Stimulated activated CD8-positive, alpha-beta memory T cell treated with anti-CD3 and anti-CD28 coated beads, Interleukin-4, amount 100 ng/mL, for 1 hour (primary cell): ENCODE results near the gene FGFR3.

Experiments
- DNase-seq, 2 donors: peaks; one replicate each; pipeline ENCODE4 v3.0.0-alpha.2; 2020; ENCODE audit warnings: low read depth in 2 of 2, low spot score in 1 of 2

FGFR3 gene

GRCh38 chr4:1802151-1802715 is 9.1 kb downstream of the FGFR3 start:
- no peak for DNase-seq

- no peak for DNase-seq
Observed at GRCh38 chr4:1802720-1803522, 9.8 kb downstream of the FGFR3 start.

- DNase-seq: no peak
Observed at GRCh38 chr4:1803523-1804423, 10.7 kb downstream of the FGFR3 start.

GRCh38 chr4:1804638-1805492 is 11.8 kb downstream of the FGFR3 start:
- DNase-seq: no peak

- DNase-seq: no peak
Observed at GRCh38 chr4:1805493-1806222, 12.6 kb downstream of the FGFR3 start.

GRCh38 chr4:1806223-1806564 is 13.1 kb downstream of the FGFR3 start:
- DNase-seq: no peak

GRCh38 chr4:1806596-1807331 is 13.7 kb downstream of the FGFR3 start:
- no peak for DNase-seq

- DNase-seq: no peak
Observed at GRCh38 chr4:1807332-1807777, 14.3 kb downstream of the FGFR3 start.

- DNase-seq: no peak
Observed at GRCh38 chr4:1808396-1808795, 15.3 kb downstream of the FGFR3 start.

GRCh38 chr4:1808851-1809753 is 16.0 kb downstream of the FGFR3 start:
- no peak for DNase-seq

- DNase-seq: peak in 1 of 2 donors; percentile 25
Observed at GRCh38 chr4:1809754-1810502, 16.8 kb downstream of the FGFR3 start.

- no peak for DNase-seq
Observed at GRCh38 chr4:1810765-1811164, 17.7 kb downstream of the FGFR3 start.

GRCh38 chr4:1812720-1813119 is 19.6 kb downstream of the FGFR3 start:
- no peak for DNase-seq

- no peak for DNase-seq
Observed at GRCh38 chr4:1813231-1813630, 20.1 kb downstream of the FGFR3 start.

GRCh38 chr4:1813915-1814314 is 20.8 kb downstream of the FGFR3 start:
- no peak for DNase-seq

- DNase-seq: no peak
Observed at GRCh38 chr4:1814453-1814852, 21.4 kb downstream of the FGFR3 start.

- no peak for DNase-seq
Observed at GRCh38 chr4:1815096-1815996, 22.3 kb downstream of the FGFR3 start.
